NCI-H2081 (cell line): Measurements from ENCODE around the gene ALG12.
A peak's percentile ranks its signal among the peaks of the same experiment; 100 is the strongest.

Experiments
- DNase-seq, 2 experiments: peaks; one replicate each; lab custom pipeline; 2025; lab: John Stamatoyannopoulos, UW

ALG12 gene

GRCh38 chr22:49957826-49958365 is 39.7 kb upstream of the ALG12 start:
- DNase-seq: no peak

GRCh38 chr22:49956914-49957825 is 38.9 kb upstream of the ALG12 start:
- no peak for DNase-seq

DNA sequence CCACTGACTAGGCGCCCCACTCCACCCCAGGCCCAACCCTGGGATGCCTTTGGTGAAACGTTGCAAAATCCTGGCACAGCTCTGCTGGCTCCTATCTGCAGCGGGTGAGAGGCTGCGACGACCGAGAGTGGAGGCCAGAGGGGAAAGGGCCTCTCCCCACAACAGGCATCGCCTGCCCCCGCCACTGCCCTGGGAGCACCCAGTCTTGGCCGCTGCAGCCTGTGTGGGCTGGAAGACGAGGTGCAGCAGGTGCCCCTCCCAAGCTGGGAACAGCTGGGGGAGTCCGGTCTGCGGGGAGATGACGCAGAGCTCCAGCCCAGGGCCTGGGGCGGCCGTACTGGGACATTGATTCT is 38.2 kb upstream of the ALG12 start:
- no peak for DNase-seq

- DNase-seq: no peak
Measured at GRCh38 chr22:49955581-49956417, 37.6 kb upstream of the ALG12 start.

GRCh38 chr22:49954991-49955580 is 36.8 kb upstream of the ALG12 start:
- no peak for DNase-seq

DNA sequence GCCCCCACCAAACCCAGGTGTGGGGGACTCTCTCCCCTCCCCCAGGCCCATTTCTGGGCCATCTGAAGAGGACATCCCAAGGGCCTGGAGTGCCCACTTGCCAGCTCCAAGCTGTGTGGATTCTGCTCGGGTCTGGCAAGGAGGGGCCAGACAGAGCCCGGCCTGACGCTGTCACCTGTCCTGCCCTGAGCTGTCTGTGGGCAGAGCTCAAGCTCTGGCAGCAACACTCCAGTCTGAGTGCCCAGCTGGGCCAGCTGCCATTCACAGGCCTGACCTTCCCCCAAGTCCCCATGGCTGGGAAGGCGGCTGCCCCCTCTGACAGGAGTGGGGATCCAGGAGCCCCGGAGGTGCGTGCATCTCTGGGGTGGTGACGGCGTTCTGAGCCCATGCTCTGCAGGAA is 36.1 kb upstream of the ALG12 start:
- no peak for DNase-seq

DNA sequence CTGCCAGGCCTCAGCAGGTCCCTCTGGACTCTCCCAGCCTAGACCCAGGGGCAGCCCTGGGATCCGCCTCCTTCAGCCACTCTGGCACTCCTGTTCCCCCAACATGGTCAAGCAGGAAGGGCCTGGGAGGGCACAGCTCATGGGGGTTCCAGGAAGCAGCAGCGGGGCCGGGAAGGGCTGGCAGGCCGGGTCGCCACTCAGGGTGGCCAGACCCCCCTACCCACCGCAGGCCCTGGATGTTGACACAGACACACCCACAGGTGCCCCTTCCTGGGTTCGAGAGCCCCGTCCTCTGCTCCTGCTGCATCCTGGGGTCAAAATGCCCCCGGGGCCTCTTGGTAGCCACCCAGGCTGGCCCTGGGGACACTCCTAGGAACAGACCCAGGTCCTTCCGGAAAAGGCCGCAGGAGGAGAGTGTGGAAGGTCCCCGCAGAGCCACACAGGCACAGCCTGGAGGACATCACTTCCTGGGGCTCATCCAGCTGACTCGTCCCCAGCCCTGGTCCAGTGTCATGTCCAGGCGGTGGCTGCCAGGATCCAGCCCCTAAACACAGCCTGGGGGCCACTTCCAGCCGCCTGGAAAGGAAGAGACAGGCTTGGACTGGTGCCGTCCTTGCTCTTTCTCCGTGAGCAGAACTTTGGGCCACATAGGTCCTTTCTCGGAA is 35.6 kb upstream of the ALG12 start:
- no peak for DNase-seq

DNA sequence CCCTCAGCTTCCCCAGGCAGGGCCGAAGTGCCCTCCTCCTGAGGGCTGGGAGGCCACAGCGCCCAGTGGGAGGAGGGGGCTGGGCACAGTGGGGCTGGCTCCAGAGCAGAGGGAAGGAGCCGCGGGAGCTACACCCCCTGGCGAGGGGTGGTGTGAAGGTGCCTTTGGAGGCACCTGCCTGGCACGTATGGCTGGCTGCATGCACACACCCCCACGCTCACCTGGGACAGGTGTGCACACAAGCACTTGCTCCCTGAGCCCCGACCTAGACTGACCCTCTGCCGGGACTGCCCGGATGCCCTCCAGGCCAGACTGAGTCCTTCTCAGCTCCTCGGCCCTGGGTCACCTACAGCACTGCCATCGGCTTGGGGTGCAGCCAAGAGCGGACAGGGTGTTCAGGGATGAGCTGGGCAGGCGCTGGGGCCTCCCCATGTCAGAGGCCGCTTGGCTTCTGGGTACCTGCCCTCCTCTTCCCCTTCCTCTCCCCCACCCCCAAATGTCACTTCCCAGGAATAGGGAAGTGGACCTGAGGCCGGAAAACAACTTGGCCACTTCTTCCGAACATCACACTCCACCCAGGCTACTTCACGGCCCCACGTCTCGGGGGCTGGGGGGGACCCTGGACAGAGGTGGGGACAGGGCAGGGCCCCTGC is 34.9 kb upstream of the ALG12 start:
- no peak for DNase-seq

DNA sequence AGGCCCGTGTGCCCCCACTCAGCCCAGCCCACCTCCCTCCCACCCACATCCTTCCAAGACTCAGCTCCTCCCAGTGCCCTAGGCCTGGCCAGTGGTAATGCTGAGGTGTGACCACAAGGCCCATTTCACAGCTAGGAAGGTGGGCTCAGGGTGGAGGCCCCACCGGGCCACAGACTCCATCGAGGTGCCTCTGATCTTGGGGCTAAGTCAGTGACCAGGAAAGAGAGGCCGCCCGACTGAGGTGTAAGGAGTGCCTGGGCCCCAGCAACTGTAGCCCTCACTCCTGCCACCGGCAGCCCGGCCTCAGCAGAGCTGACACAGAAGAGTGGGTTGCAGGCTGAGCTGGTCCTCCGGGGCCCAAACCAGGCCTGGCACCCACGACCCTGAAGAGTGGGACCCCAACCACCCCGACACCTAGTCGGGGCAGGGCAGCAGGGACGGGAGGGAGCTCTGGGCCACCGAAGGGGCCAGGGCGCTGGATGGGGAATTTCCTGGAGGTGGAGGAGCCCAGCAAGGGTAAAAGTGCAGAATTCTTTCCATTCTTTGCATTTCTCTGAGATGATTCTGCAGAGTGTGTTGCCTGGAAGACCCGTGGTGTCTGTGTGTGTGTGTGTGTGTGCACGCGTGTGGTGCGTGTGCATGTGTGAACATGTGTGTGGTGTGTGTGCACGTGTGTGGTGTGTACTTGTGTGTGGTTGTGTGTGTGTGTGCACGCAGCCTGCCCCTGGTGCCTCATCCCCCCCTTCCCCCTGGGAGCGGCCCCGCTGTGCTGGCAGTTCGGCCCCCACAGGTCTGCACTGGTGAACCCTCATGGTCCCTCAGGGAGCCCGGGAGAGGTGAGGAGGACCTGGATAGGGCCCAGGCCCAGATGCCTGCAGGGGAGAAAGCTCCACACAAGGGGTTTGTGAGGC is 34.0 kb upstream of the ALG12 start:
- DNase-seq: no peak

GRCh38 chr22:49951678-49951985 is 33.4 kb upstream of the ALG12 start:
- no peak for DNase-seq

GRCh38 chr22:49951000-49951677 is 32.9 kb upstream of the ALG12 start:
- peak; percentile 20 to 55 for DNase-seq

GRCh38 chr22:49950396-49950994 is 32.3 kb upstream of the ALG12 start:
- DNase-seq: no peak

- DNase-seq: no peak
Measured at GRCh38 chr22:49949914-49950292, 31.7 kb upstream of the ALG12 start.

DNA sequence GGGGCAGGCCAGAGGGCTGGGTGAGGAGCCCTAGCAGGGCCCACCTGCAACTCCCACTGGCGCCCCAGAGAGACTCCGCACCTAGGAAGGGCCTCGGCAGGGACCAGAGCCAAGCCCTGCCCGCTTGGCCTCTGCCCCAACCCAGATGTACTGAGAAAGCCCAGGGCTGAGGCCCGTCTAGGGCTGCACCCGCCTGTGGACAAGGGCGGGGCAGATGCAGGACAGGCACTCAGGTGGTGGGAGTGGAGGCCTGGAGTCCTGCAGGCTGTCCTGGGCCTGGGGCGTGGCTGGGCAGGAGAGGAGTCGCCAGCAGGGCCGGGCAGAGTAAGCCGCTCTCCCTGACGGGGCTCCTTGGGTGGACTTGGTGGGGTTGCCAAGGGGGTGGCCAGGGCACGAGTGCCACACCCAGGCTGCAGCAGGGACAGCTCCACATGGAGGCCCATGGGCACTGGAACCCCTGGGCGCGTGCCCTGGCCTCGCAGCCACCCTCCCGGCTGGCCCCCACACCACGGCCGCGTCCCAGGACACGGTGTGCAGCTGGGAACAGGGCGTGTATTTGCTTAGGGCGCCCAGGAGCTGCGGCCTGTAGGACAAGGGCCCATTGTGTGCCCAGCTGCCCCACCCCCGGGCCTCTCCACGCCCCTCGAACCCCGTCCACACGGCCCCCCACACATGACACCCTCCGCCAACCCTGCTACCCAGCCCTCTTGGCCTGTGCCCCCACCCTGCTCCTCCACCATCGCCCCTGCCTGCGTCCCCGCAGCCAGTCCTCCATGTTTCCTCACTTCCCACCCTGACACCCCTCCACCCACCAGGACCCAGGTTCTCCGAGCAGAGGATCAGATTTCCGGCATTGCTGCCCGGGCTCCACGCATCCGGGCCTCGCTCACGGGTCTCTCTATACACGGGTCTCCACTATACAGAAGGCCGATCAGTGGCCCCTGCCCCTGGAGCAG is 31.0 kb upstream of the ALG12 start:
- no peak for DNase-seq

DNA sequence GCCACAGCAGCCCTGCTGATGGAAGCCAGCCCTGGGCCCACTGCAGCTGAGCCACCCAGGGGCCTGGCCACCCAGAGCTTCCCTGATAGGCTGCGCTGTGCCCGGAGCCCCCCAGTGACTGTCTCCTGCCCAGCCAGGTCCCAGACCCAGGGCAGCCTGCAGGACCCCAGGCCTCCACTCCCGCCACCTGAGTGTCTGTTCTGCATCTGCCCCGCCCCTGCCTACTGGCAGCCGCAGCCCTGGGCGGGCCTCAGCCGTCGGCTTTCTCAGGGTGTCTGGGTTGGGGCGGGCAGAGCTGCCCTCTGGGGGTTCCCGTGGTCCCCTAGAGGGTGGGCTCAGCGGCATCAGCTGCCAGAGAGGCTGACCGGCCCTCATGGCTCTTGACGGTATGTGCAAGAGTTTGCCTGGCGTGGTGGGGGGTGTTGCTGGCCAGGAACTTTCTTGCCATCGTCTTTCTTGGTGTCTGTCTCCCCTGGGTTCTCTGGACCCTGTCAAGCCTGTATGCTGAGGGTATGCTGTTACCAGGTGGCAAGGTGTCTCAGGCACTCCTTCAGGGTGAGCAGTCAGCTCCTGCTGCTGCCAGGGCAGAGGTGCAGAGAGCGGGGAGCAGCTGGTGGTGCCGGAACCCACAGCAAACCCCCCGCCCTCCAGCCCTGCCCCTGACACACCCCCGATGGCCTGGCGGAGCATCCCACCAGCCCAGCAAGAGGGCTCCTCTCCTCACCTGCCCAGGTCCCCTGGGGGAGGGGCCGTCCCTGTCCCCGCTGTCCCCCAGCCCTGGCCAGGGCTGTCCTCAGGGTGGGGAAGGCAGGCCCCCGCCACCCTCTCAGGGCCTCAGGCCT is 30.1 kb upstream of the ALG12 start:
- DNase-seq: no peak

DNA sequence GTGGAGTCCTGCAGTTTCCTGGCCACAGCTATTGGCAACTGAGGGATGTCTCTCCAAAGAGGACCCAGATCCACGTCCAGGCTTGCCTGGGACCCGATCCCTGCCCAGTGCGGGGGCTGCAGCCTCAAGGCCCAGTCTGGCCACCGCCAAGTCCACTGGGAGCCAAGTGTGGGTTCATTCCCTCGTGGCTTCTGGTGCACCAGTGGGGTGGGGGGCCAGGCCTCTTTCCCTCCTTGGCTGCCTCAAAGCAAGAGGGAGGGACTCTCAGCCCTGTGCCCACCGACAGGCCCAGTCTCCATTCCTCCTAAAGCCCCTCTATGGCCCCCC is 29.0 kb upstream of the ALG12 start:
- DNase-seq: no peak

DNA sequence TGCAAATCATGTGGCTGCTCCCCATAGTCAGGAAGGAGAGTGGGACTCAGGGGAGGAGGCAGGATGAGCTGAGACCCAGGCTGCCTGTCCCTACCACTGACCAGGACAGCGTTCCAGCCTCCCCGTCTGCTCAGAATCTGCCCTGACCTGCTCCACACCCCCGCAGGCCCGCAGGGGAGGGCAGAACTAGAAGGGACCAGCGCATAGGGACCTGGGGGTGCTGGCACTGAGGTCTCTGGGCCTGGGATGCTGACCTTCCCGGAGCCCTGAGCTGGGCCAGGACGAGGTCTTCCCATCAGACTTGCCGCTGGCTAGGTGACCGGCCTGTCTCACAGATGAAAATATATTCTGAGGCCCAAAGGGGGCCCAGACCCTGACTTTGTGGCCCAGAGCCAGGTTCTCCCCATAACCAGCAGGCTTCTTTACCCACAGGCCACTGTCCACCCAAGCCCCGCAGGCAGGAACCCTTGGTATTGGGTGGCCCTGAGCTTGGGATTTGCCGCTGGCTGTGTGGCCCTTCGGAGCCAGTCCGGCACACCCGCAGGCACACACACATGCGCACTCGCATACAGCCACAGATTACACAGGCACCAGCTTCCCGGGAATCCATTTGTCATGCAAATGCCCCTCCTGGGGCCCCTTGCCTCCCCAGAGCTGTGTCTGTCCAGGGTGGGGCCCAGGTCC is 28.5 kb upstream of the ALG12 start:
- peak; percentile 15 to 25 for DNase-seq
